Endothelial cell (in vitro differentiated cells): ENCODE results near the gene NCOA1. TPM values are rescaled to one million over a fixed set of nuclear protein-coding genes. Genes with fewer than 3 reads are reported as not detected.

ENCODE experiments used
- DNase-seq: peaks from one replicate; pipeline ENCODE4 v3.0.0; 2021; ENCODE audit warnings: low spot score
- H3K27ac Mint-ChIP-seq: one replicate; pipeline ENCODE4 v1.8.0; 2021; ENCODE audit warnings: mixed read lengths, inconsistent platforms; ENCODE audit not compliant: unreplicated experiment
- H3K27me3 Mint-ChIP-seq: one replicate; pipeline ENCODE4 v1.8.0; 2021; ENCODE audit warnings: mild to moderate bottlenecking, moderate library complexity, mixed read lengths, inconsistent platforms; ENCODE audit not compliant: unreplicated experiment
- H3K36me3 Mint-ChIP-seq: one replicate; pipeline ENCODE4 v1.8.0; 2021; ENCODE audit warnings: mild to moderate bottlenecking, low read depth, mixed read lengths, inconsistent platforms; ENCODE audit not compliant: unreplicated experiment
- H3K4me1 Mint-ChIP-seq: one replicate; pipeline ENCODE4 v1.8.0; 2021; ENCODE audit warnings: mild to moderate bottlenecking, mixed read lengths, inconsistent platforms; ENCODE audit not compliant: unreplicated experiment
- H3K4me3 Mint-ChIP-seq: one replicate; pipeline ENCODE4 v1.8.0; 2021; ENCODE audit warnings: mild to moderate bottlenecking, mixed read lengths, inconsistent platforms; ENCODE audit not compliant: unreplicated experiment
- H3K9me3 Mint-ChIP-seq: one replicate; pipeline ENCODE4 v1.8.0; 2021; ENCODE audit warnings: mixed read lengths, inconsistent platforms; ENCODE audit not compliant: unreplicated experiment
- total RNA-seq: library from RNA; stranded (reverse); fragmentation: NEBNext Ultra II Directional; extraction: Animal tissue kit (Norgen Biotek cat#: 25700); gene quantifications from one replicate; pipeline ENCODE4 v1.2.1, GENCODE V29; 2021; ENCODE audit not compliant: unreplicated experiment
- TF ChIP-seq, protein P1 (sequence below): fragments of 200-600 bp; sonication (generic); IDR thresholded peaks from one replicate; pipeline ENCODE4 v1.5.0; 2021; ENCODE audit warnings: antibody characterized with exemption; ENCODE audit not compliant: unreplicated experiment

NCOA1 gene
- total RNA-seq, 1 donor from 2014 or later, result 47.4 TPM

DNA sequence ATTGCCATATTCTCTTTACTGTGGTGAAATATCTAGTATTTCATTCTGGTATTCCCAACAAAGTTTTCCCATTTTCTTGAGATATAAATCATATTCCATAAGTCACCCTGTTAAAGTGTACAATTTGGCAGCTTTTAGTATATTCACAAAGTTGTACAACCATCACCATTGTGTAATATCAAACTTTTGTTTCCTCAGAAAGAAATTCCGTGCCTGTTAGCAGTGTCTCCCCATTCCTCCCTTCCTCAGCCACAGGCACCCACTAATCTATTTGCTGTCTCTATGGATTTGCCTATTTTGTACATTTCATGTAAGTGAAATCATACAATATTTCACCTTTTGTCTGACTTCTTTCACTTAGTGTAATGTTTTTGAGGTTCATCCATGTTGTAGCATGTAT, 19.7 kb downstream of the NCOA1 start:
- no peak overlapping the region for H3K4me3 Mint-ChIP-seq
- H3K27me3 Mint-ChIP-seq, result no peaks in the 10 kb centered on the region

DNA sequence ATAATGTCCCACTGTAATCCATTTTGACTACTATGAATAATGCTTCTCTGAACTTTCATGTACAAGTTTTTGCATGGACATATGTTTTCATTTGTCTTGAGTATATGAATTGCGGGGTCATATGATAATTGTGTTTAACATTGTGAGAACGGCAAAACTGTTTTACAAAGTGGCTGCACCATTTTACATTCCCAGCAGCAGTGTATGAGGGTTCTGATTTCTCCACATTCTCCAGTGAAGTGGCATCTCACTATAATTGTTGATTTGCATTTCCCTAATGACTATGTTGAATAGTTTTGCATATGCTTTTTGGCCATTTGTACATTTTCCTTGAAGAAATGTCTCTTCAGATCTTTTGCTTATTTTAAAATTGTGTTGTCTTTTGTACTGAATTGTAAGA, 20.1 kb downstream of the NCOA1 start:
- Mint-ChIP-seq H3K36me3 (no peaks in the 10 kb centered on the region), H3K9me3 (no peaks in the 10 kb centered on the region), H3K27ac (no peak overlapping the region), H3K27me3 (no peaks in the 10 kb centered on the region), H3K4me3 (no peak overlapping the region), H3K4me1 (peaks cover 6% of the 10 kb centered on the region)
- TF ChIP-seq, protein P1, sequence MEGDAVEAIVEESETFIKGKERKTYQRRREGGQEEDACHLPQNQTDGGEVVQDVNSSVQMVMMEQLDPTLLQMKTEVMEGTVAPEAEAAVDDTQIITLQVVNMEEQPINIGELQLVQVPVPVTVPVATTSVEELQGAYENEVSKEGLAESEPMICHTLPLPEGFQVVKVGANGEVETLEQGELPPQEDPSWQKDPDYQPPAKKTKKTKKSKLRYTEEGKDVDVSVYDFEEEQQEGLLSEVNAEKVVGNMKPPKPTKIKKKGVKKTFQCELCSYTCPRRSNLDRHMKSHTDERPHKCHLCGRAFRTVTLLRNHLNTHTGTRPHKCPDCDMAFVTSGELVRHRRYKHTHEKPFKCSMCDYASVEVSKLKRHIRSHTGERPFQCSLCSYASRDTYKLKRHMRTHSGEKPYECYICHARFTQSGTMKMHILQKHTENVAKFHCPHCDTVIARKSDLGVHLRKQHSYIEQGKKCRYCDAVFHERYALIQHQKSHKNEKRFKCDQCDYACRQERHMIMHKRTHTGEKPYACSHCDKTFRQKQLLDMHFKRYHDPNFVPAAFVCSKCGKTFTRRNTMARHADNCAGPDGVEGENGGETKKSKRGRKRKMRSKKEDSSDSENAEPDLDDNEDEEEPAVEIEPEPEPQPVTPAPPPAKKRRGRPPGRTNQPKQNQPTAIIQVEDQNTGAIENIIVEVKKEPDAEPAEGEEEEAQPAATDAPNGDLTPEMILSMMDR, result no peak
- DNase-seq, result no peak

More for the DNA sequence above, 19.7 kb downstream of the NCOA1 start:
- no peaks in the 10 kb centered on the region for H3K9me3 Mint-ChIP-seq
- DNase-seq, result no peak
- H3K4me1 Mint-ChIP-seq, result peaks cover 6% of the 10 kb centered on the region
- no peak overlapping the region for H3K27ac Mint-ChIP-seq
- no peaks in the 10 kb centered on the region for H3K36me3 Mint-ChIP-seq
- TF ChIP-seq, protein P1, result no peak

DNA sequence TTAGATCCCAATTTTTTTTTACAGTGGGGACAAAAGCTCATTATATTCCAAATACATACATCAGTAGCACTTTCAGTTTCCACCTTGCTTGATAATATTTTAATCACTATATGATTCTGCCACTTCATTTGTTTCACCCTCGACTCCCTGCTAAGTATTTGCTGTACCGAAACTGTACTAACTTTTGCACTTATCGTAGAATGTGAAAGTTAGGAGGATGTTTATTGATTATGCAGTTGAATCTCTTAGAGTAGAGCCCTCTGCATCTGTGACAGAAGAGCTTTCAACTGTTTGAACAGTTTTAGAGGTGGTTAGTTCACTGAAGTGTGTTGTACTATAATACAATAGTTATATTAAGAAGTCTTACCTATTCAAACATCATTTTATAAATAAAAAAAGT, 20.8 kb downstream of the NCOA1 start:
- Mint-ChIP-seq H3K27me3 (no peaks in the 10 kb centered on the region), H3K27ac (no peak overlapping the region), H3K4me3 (no peak overlapping the region), H3K36me3 (no peaks in the 10 kb centered on the region), H3K9me3 (no peaks in the 10 kb centered on the region), H3K4me1 (peaks cover 6% of the 10 kb centered on the region)
- TF ChIP-seq, protein P1, result no peak
- DNase-seq, result no peak

DNA sequence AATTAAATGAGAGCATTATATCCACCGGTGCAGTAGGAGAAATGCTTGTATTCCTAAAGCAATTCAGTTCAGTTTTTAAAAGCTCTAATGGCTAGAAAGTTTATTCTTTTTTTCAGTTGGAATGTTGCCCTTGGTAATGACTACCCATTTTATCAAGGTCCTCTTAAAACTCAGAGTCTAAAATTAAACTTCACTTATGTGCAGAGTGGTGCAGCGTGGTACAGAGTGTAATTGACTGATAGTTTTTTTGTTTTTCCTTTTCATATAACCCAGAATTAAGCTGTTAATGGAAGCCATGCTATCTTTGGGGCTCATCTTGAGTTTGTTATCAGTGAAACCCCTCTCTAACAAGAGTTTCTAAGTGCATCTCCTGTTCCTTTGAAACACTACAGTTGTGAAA, 21.4 kb downstream of the NCOA1 start:
- Mint-ChIP-seq H3K4me3 (no peak overlapping the region), H3K27me3 (no peaks in the 10 kb centered on the region), H3K9me3 (no peaks in the 10 kb centered on the region), H3K27ac (no peak overlapping the region), H3K4me1 (peaks cover 10% of the 10 kb centered on the region), H3K36me3 (no peaks in the 10 kb centered on the region)
- DNase-seq, result no peak
- TF ChIP-seq, protein P1, result no peak

DNA sequence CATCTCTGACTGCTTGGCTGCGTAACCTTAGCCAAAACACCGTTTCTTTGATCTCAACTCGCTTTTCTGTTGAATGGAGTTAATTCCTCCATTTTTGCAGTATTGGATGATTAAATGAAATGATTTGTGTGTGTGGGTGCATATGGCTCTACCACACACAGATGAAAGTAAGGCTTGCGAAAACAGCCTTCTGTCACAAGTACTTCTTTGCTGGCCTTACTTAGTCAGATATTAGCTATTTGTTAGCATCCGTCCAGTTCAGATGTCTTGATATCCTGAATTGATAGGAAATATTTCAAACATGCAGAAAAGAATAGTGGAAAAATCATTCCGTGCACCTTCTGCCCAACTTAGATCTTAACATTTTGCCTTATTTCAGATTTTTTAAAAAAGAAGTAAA, 21.8 kb downstream of the NCOA1 start:
- TF ChIP-seq, protein P1, result no peak
- Mint-ChIP-seq H3K4me1 (peaks cover 7% of the 10 kb centered on the region), H3K36me3 (no peaks in the 10 kb centered on the region), H3K27me3 (no peaks in the 10 kb centered on the region), H3K27ac (no peak overlapping the region), H3K9me3 (no peaks in the 10 kb centered on the region), H3K4me3 (no peak overlapping the region)
- no peak for DNase-seq
